HL-60/S4 treated with retinoic acid at 250 ng/mL for 4 days and 3 days (cell line): ENCODE results near the gene SOHLH1.

Experiments used
- in situ Hi-C: fragments of 300-500 bp; cut with MboI; formaldehyde crosslinking; loops from 2 replicates; pipeline ENCODE4 v1.7.0; 2022; ENCODE audit warnings: low sequenced_read_pairs

Gene SOHLH1

DNA sequence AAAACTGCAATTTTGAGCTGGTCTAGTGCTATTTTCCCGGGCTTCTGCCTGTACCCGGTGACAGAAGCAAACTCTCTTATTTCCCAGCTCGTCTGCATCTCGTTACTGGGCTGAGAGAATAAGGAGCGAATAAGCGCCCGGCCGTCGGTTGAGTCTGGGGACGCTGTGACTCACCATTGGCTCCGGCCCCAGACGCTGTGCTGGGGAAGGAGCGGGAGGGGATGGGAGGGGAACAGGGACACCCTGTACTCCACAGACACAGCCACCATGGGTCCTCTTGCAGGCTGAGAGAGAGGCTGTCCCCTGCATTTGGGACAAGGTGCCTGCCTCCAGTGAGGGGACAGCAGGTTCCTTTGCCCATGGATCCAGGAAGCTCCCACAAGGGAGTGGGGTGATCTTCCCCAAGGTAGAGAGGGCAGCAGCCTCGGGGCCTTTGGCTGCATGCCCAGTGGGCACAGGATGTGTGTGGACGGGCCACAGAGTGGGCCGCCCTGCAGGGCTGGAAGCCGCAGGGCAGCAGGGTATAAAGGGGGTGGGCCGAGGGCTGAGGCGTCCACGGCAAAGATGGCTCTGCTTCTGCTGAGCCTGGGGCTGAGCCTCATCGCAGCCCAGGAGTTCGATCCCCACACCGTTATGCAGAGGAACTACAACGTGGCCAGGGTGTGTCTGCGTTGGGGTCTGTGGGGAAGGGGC is 36.4 kb downstream of the SOHLH1 start, which contains the start of gene LCN9:
LCN9 (plus strand) TSS at position 552 of the 693 bp plus-strand sequence; CDS start at position 565, 13 bp downstream.
- in situ Hi-C loops: no loop called here

DNA sequence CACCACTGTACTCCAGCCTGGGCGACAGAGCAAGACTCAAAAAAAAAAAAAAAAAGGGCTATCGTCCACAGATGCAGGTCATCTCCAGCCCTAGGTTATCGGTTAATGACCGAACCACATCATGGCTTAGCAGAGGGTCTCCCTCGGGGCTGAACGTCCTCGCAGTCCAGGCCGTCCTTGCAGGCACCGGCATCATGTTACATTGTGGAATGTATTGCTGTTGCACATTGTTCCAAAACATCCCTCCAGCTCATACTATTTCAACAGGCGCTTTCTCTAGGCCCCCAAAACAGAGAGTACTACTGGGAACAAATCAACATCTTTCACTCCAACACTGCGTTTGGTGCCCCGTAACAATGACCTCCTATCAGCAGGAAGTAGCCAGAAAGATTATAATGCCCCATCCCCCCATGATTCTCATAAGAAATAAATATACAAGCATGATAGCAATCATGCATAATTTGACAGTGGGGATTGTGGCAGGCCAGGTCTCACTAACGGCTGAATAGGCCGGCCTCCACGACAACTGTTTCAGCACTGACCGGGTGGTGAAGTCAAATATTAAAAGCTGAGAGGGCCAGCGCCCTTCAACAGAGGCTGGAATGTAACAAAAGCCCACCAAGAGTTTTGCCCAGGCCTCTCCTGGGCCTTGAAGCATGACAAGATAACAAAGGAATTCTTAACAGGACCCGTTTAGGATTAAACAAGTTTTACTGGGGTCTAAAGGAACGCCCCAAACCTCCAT is 37.3 kb downstream of the SOHLH1 start:
- in situ Hi-C loops: no loop called here

DNA sequence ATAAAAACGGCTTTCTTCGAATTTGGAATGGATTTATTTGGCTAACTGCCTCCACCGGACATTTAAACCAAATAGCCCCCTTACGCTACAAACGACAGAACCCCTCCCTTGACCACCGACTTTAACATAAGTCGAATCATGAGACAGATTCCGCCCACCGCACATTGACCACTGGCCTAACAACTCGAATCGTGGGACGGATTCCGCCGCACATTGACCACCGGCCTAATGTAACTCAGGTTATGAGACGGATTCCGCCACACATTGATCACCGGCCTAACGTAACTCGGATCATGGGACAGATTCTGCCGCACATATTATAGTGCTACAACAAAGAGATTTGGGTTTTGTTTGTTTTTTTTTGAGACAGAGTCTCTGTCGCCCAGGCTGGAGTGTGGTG is 38.9 kb downstream of the SOHLH1 start:
- in situ Hi-C loops: no loop called here

DNA sequence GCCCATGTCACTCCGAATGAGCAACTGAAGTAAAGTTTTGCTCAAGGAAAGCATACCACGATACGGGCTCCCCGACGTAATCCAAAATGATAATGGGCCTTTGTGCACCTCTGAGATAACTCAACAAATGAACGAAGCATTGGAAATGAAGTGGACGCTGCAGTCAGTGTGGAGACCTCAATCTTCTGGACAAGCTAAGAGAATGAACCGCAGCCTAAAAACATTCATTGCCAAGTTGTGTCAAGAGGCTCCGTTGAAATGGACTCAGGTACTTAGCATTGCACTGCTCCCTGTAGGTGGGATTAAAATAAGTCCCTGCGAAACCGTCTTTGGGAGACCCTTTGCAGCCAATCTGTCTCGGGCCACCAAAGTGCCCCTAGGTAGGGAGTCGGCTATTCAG is 40.0 kb downstream of the SOHLH1 start:
- in situ Hi-C loops: no loop called here

DNA sequence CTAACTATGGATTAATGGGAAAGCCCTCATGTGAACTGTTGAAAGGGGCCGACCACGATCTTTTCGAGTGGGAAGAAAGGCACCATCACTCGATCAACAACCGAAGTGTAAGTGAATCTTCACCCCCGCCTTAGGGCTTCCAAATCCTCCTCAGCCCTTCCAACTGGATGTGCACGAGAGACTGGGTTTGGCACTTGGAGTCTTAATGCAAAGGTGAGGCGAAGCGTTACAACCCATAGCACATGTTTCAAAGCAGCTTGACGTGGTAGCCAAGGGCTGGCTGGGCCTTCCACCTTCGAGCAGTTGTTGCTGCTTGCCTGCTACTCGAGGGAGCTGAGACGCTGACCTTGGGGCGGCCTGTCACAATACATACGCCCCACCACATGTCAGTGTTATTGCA is 41.9 kb downstream of the SOHLH1 start:
- in situ Hi-C loops: no loop called here

DNA sequence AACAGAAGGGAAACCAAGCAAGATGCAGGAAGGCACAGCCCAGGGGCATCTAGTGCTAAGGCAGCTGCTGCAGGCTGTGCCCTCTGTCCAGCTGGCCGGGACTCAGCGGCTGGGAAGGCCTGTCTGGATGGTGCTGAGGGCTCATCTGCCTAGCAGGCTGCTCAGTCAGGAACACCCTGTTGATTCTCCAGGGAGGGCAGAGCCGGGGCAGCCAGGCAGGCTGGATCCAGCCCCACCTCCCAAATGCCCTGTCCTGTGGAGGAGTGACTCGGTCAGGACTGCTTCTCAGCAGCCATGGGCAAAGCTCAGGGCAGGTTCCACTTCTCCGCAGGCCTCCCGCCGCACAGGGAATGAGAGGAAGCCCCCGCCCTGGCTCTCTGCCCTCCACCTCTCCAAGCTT is 44.0 kb downstream of the SOHLH1 start:
- in situ Hi-C loops: no loop called here

DNA sequence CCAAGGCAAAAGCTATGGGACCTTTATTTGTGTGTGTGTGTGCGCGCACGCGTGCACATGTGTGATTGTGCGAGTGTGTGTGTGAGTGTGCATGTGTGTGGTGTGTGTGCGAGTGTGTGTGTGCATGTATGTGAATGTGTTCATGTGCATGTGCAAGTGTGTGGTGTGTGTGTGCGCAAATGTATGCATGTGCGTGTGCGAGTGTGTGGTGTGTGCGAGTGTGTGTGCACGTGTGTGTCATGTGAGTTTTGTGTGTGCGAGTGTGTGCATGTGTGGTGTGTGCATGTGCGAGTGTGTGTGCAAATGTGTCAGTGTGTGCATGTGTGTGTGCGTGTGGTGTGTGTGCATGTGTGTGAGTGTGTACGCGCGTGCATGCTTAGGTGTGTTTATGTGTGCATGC is 48.9 kb downstream of the SOHLH1 start:
- in situ Hi-C loops: no loop called here

DNA sequence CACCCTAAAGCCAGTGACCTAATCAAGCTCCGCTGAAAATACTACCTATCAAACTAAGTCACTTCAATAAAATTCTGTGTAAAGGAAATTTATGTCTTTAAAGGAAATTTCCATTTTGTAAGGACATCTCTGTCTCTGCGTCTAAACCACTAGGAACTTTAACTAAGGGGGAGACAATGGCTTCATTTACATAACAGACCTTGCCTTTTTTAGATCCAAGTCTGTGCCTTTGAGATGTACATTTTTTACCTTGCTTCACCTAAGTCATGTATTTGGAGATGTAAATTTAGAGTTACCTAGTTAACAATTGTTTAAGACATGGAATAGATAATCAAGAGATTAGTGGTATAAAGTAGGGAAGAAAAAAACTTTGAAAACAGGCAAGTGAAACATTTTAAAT is 49.8 kb downstream of the SOHLH1 start:
- in situ Hi-C loops: no loop called here

DNA sequence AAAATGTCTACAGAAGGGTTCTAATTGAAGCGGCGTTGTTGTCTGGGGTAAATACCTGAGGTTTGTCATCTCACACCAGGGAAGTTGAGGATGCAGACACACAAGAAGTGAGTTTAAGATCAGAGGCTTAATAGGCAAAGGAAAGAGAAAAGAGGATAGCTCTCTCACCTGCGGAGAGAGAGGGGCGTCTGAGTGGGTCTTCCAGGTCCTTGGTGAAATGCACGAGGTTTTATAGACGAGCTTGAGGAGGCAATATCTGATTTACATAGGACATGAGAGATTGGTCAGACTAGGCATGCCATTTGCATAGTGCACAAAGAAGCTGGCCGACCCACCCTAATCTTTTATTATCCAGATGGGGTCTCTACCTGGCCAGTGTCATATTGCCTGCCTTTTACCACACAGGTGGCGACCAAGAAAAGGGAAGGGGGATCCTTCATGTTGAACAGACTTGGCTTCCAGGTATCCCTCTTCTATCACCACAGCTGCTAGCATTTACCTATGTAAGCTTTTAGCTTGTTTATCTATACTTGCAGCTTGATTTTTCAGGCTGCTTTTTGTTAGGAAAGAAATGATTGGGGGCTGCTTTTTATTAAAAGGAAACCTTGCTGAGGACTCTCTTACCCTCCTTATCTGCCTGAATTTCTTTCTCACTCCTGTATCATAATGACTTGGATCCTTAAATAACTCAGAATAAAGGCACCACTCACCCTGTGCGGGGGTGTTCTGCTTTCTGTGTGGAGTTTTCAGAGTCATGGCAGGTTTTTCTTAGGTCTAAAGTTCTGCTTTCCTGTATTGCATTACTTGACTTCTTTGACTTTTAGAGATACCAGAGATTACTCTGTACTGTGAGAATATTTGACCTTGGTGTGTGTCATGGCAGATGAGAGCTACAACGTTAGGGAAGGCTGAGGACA is 50.5 kb downstream of the SOHLH1 start:
- in situ Hi-C loops: no loop called here

DNA sequence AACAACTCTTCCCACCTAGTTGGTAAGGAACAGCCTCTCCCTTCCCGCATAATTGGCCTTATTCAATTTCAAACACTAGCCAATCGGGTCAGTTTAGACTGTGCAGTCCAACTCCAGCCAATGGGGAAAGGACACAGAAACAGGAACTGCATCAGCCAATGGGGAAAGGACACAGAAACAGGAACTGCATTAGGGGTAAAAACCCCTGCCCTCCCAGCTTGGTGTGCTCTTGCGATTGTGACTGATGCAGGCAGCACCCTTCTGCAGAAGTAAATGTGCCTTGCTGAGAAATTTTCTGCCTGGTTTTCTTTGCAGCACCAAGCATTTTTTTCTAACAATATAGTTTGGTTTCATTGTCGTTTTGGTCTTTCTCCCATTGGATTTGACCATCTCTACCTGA is 51.4 kb downstream of the SOHLH1 start:
- in situ Hi-C loops: no loop called here

DNA sequence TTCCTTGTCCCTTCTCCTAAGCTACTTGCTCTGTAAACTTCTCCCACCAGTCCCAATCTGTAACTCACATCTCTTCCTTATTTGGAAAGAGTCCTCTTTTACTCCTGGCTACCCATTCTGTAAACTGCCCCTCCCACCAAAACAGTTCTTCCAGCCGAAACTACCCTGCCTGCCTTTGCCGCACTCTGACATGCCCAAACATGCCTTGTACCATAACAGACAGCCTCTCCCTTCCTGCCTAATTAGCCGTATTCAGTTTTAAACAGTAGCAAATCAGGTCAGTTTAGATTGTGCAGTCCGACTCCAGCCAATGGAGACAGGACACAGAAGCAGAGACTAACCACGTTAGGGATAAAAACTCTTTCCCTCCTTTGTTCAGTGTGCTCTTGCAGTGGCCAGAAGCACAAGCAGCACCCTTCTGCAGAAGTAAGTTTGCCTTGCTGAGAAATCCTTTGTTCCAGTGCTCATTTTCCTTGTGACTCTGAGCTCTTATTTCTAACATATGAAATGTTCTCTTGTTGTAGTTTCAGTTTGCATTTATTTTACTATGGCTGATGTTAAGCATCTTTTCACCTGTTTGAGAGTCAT is 54.6 kb downstream of the SOHLH1 start:
- in situ Hi-C loops: no loop called here
